GM10248 (cell line): ENCODE results near the gene GPR162.

Experiments used
- CTCF ChIA-PET: fragments of 300-600 bp; sonication (Branson Sonifier 250); formaldehyde crosslinking; extraction: SDS; loops from one replicate; lab custom pipeline; 2021; ENCODE audit warnings: antibody characterized with exemption; lab: Yijun Ruan, JAX
- POLR2A ChIA-PET: fragments of 350-650 bp; sonication (Branson Sonifier 250); formaldehyde crosslinking; extraction: SDS; loops from one replicate; lab custom pipeline; 2020; ENCODE audit warnings: antibody characterized with exemption; lab: Yijun Ruan, JAX
- DNase-seq: peaks from one replicate; pipeline ENCODE4 v3.0.0; 2012; ENCODE audit errors: extremely low spot score
- CTCF ChIP-seq: IDR thresholded peaks from 2 replicates; pipeline ENCODE4 v1.5.1; 2012; ENCODE audit warnings: mild to moderate bottlenecking, low read depth; ENCODE audit errors: extremely low read depth, missing control alignments, control extremely low read depth

GPR162 gene

GRCh38 chr12:6830999-6831398, 9.4 kb downstream of the GPR162 start:
- ChIA-PET POLR2A (interaction anchor here (1.3 kb wide), 1 partner anchor 36 kb away, joined by 5 read pairs; the partner anchor contains the start of gene TPI1), CTCF (interaction anchor here (0.8 to 3.8 kb wide), 11 partner anchors 9 to 277 kb away, joined by 3 to 15 read pairs (median 4); partner anchors contain the start of genes GNB3, MLF2, SPSB2 and TPI1)
- no peak for TF ChIP-seq CTCF
- DNase-seq: no peak

GRCh38 chr12:6831450-6831995, 9.9 kb downstream of the GPR162 start:
- no peak for TF ChIP-seq CTCF
- POLR2A ChIA-PET: no interaction called here
- no peak for DNase-seq
- CTCF ChIA-PET: interaction anchor here (0.9 to 3.8 kb wide), 8 partner anchors 9 to 278 kb away, joined by 3 to 15 read pairs (median 3); partner anchors contain the start of genes GNB3, GPR162, SPSB2 and TPI1

- TF ChIP-seq CTCF: no peak
- no peak for DNase-seq
- ChIA-PET POLR2A (no interaction called here), CTCF (interaction anchor here (1.2 to 5.7 kb wide), 7 partner anchors 8 to 279 kb away, joined by 3 to 46 read pairs (median 5); partner anchors contain the start of genes CDCA3, GNB3, GPR162 and TPI1)
Observed at GRCh38 chr12:6832125-6832524, 10.5 kb downstream of the GPR162 start.

GRCh38 chr12:6833189-6833890, 11.7 kb downstream of the GPR162 start:
- ChIA-PET CTCF (interaction anchor here (0.9 to 5.7 kb wide), 13 partner anchors 9 to 275 kb away, joined by 3 to 46 read pairs (median 7); partner anchors contain the start of genes C1RL, CDCA3, LAG3 and MLF2), POLR2A (interaction anchor here (0.5 kb wide), 1 partner anchor 72 kb away, joined by 3 read pairs; no protein-coding TSS in a partner anchor)
- DNase-seq: no peak
- TF ChIP-seq CTCF: no peak

- POLR2A ChIA-PET: interaction anchor here (0.8 kb wide), 1 partner anchor 17 kb away, joined by 5 read pairs; the partner anchor contains the start of gene CDCA3
- CTCF ChIA-PET: interaction anchor here (0.7 to 5.7 kb wide), 26 partner anchors 10 to 141 kb away, joined by 3 to 46 read pairs (median 4); partner anchors contain the start of genes CD4, CDCA3, GPR162 and LAG3
- no peak for DNase-seq
Observed at GRCh38 chr12:6834254-6834653, 12.6 kb downstream of the GPR162 start.

More at GRCh38 chr12:6834254-6834653, 12.6 kb downstream of the GPR162 start:
- no peak for TF ChIP-seq CTCF
